Activated naive CD8-positive, alpha-beta T cell treated with anti-CD3 and anti-CD28 coated beads, Interleukin-2, amount 50 U/mL, for 24 hours (primary cell): ENCODE measurements around the gene TGFBR3L.
A peak's percentile ranks its signal among the peaks of the same experiment; 100 is the strongest.
"Not testable (repeated sequence)": the region's sequence is repeated elsewhere in the genome, so short reads cannot be mapped to it uniquely, and the experiment has no call there.

Experiments
- ATAC-seq: fragments of 150-1000 bp; cut with Tn5 transposase; one replicate; pipeline ENCODE4 v1.10.0; 2021
- DNase-seq: peaks from one replicate; pipeline ENCODE4 v3.0.0; 2021
- H3K27ac Mint-ChIP-seq: one replicate; pipeline ENCODE4 v1.8.0; 2021; ENCODE audit warnings: mild to moderate bottlenecking, mixed read lengths
- H3K27me3 Mint-ChIP-seq: one replicate; pipeline ENCODE4 v1.8.0; 2021; ENCODE audit warnings: mixed read lengths
- H3K36me3 Mint-ChIP-seq: one replicate; pipeline ENCODE4 v1.8.0; 2021; ENCODE audit warnings: low read depth, mixed read lengths
- H3K4me1 Mint-ChIP-seq: one replicate; pipeline ENCODE4 v1.8.0; 2021; ENCODE audit warnings: mixed read lengths
- H3K4me3 Mint-ChIP-seq: one replicate; pipeline ENCODE4 v1.8.0; 2021; ENCODE audit warnings: mild to moderate bottlenecking, moderate library complexity, mixed read lengths
- H3K9me3 Mint-ChIP-seq: one replicate; pipeline ENCODE4 v1.8.0; 2021; ENCODE audit warnings: mixed read lengths

Gene TGFBR3L

GRCh38 chr19:7923295-7924191 is 8.9 kb downstream of the TGFBR3L start:
- H3K27me3 Mint-ChIP-seq: peaks cover 13% of the 10 kb centered on the region
- H3K36me3 Mint-ChIP-seq: peaks cover 1% of the 10 kb centered on the region
- peaks cover 28% of the 10 kb centered on the region for H3K4me1 Mint-ChIP-seq
- no peak overlapping the region for H3K27ac Mint-ChIP-seq
- no peak overlapping the region for H3K4me3 Mint-ChIP-seq
- DNase-seq (no peak), ATAC-seq (no peak)
- no peaks in the 10 kb centered on the region for H3K9me3 Mint-ChIP-seq

GRCh38 chr19:7924241-7924640 is 9.6 kb downstream of the TGFBR3L start:
- peaks cover 35% of the 10 kb centered on the region for H3K4me1 Mint-ChIP-seq
- H3K27ac Mint-ChIP-seq: no peak overlapping the region
- no peak for ATAC-seq
- H3K9me3 Mint-ChIP-seq: no peaks in the 10 kb centered on the region
- peaks cover 9% of the 10 kb centered on the region for H3K27me3 Mint-ChIP-seq
- peak overlapping the region; percentile 46 for H3K4me3 Mint-ChIP-seq
- H3K36me3 Mint-ChIP-seq: peaks cover 7% of the 10 kb centered on the region
- no peak for DNase-seq

GRCh38 chr19:7924651-7925170 is 10.1 kb downstream of the TGFBR3L start:
- H3K4me1 Mint-ChIP-seq: peaks cover 36% of the 10 kb centered on the region
- H3K36me3 Mint-ChIP-seq: peaks cover 7% of the 10 kb centered on the region
- H3K9me3 Mint-ChIP-seq: no peaks in the 10 kb centered on the region
- DNase-seq (no peak), ATAC-seq (no peak)
- H3K27ac Mint-ChIP-seq: no peak overlapping the region
- peaks cover 6% of the 10 kb centered on the region for H3K27me3 Mint-ChIP-seq
- H3K4me3 Mint-ChIP-seq: no peak overlapping the region

GRCh38 chr19:7925171-7925851 is 10.7 kb downstream of the TGFBR3L start:
- Mint-ChIP-seq H3K27me3 (peaks cover 2% of the 10 kb centered on the region), H3K4me1 (peaks cover 35% of the 10 kb centered on the region), H3K9me3 (no peaks in the 10 kb centered on the region), H3K27ac (peak overlapping the region; percentile 83), H3K4me3 (peak overlapping the region; percentile 73), H3K36me3 (peaks cover 7% of the 10 kb centered on the region)
- ATAC-seq (peak; percentile 53), DNase-seq (peak; percentile 88)

- ATAC-seq (peak; percentile 37), DNase-seq (peak; percentile 82)
- H3K4me3 Mint-ChIP-seq: peak within 1 kb of the TSS; percentile 73
- peaks cover 12% of the 10 kb centered on the region for H3K36me3 Mint-ChIP-seq
- no peaks in the 10 kb centered on the region for H3K9me3 Mint-ChIP-seq
- peak within 1 kb of the TSS; percentile 83 for H3K27ac Mint-ChIP-seq
- H3K27me3 Mint-ChIP-seq: peaks cover 2% of the 10 kb centered on the region
- H3K4me1 Mint-ChIP-seq: peaks cover 34% of the 10 kb centered on the region
Measured at GRCh38 chr19:7926021-7926726, 11.5 kb downstream of the TGFBR3L start, which contains the start of gene CTXN1. Gene CTXN1, minus strand, starts transcription at chr19:7926135. Its CDS starts 597 bp downstream, at chr19:7925538.

GRCh38 chr19:7926727-7927604 is 12.3 kb downstream of the TGFBR3L start:
- DNase-seq (no peak), ATAC-seq (no peak)
- peaks cover 34% of the 10 kb centered on the region for H3K4me1 Mint-ChIP-seq
- H3K27ac Mint-ChIP-seq: peak overlapping the region; percentile 46
- peaks cover 2% of the 10 kb centered on the region for H3K27me3 Mint-ChIP-seq
- peak overlapping the region; percentile 45 for H3K4me3 Mint-ChIP-seq
- H3K36me3 Mint-ChIP-seq: peaks cover 12% of the 10 kb centered on the region
- H3K9me3 Mint-ChIP-seq: no peaks in the 10 kb centered on the region

GRCh38 chr19:7927605-7928333 is 13.1 kb downstream of the TGFBR3L start:
- Mint-ChIP-seq H3K4me3 (no peak overlapping the region), H3K27me3 (peaks cover 2% of the 10 kb centered on the region), H3K4me1 (peaks cover 31% of the 10 kb centered on the region), H3K9me3 (no peaks in the 10 kb centered on the region), H3K27ac (no peak overlapping the region), H3K36me3 (peaks cover 12% of the 10 kb centered on the region)
- DNase-seq (no peak), ATAC-seq (no peak)

- DNase-seq (no peak), ATAC-seq (no peak)
- H3K4me3 Mint-ChIP-seq: no peak overlapping the region
Measured at GRCh38 chr19:7928334-7928706, 13.7 kb downstream of the TGFBR3L start.

GRCh38 chr19:7928741-7929701 is 14.4 kb downstream of the TGFBR3L start:
- H3K36me3 Mint-ChIP-seq: peaks cover 15% of the 10 kb centered on the region
- H3K9me3 Mint-ChIP-seq: no peaks in the 10 kb centered on the region
- DNase-seq (peak; percentile 76), ATAC-seq (peak; percentile 32)
- no peak overlapping the region for H3K4me3 Mint-ChIP-seq
- H3K4me1 Mint-ChIP-seq: peaks cover 31% of the 10 kb centered on the region
- peak overlapping the region; percentile 43 for H3K27ac Mint-ChIP-seq
- peaks cover 2% of the 10 kb centered on the region for H3K27me3 Mint-ChIP-seq

More at GRCh38 chr19:7928334-7928706, 13.7 kb downstream of the TGFBR3L start:
- H3K36me3 Mint-ChIP-seq: peaks cover 12% of the 10 kb centered on the region
- H3K27ac Mint-ChIP-seq: no peak overlapping the region
- peaks cover 31% of the 10 kb centered on the region for H3K4me1 Mint-ChIP-seq
- peaks cover 2% of the 10 kb centered on the region for H3K27me3 Mint-ChIP-seq
- no peaks in the 10 kb centered on the region for H3K9me3 Mint-ChIP-seq

GRCh38 chr19:7930030-7930429 is 15.4 kb downstream of the TGFBR3L start:
- not testable (repeated sequence) for H3K4me3 Mint-ChIP-seq, H3K27me3 Mint-ChIP-seq, H3K27ac Mint-ChIP-seq, DNase-seq, H3K9me3 Mint-ChIP-seq, ATAC-seq
- peaks cover 15% of the 10 kb centered on the region for H3K36me3 Mint-ChIP-seq
- peaks cover 29% of the 10 kb centered on the region for H3K4me1 Mint-ChIP-seq

GRCh38 chr19:7930765-7931164 is 16.1 kb downstream of the TGFBR3L start:
- Mint-ChIP-seq H3K4me1 (peaks cover 27% of the 10 kb centered on the region), H3K27ac (no peak overlapping the region), H3K36me3 (peaks cover 17% of the 10 kb centered on the region), H3K9me3 (no peaks in the 10 kb centered on the region), H3K4me3 (no peak overlapping the region), H3K27me3 (no peaks in the 10 kb centered on the region)
- ATAC-seq (no peak), DNase-seq (no peak)
